Left lung (tissue), 10 donors: ENCODE measurements around the gene NDUFB10. TPM values are rescaled to one million over a fixed set of nuclear protein-coding genes. Genes with fewer than 3 reads are reported as not detected.

Source experiments
- ATAC-seq: fragments of 200-7000 bp; cut with Tn5 transposase; one replicate; pipeline ENCODE4 v1.9.1; 2020; ENCODE audit warnings: moderate library complexity
- DNase-seq, 4 donors: peaks; one replicate each; pipeline ENCODE4 v3.0.0-alpha.2; 2013 to 2020
- H3K27ac ChIP-seq, 2 donors: fragments of 200-600 bp; sonication (generic) in 1 of 2; one replicate each; pipeline versions ENCODE4 v1.5.0 to v1.8.0; 2020 to 2021
- H3K27me3 ChIP-seq, 2 donors: fragments of 200-600 bp; sonication (generic) in 1 of 2; one replicate each; pipeline versions ENCODE4 v1.5.0 to v1.8.0; 2020 to 2021
- H3K36me3 ChIP-seq, 2 donors: fragments of 200-600 bp; sonication (generic) in 1 of 2; one replicate each; pipeline versions ENCODE4 v1.5.0 to v1.8.0; 2020 to 2021
- H3K4me1 ChIP-seq, 2 donors: fragments of 200-600 bp; one replicate each; pipeline ENCODE4 v1.8.0; 2021
- H3K4me3 ChIP-seq, 2 donors: fragments of 200-600 bp; sonication (generic) in 1 of 2; one replicate each; pipeline versions ENCODE4 v1.5.0 to v1.8.0; 2020 to 2021; ENCODE audit warnings: mild to moderate bottlenecking in 1 of 2
- H3K9me3 ChIP-seq, 2 donors: fragments of 200-600 bp; sonication (generic) in 1 of 2; one replicate each; pipeline versions ENCODE4 v1.5.0 to v1.8.0; 2020 to 2021
- intact Hi-C, 2 donors: fragments of 100-400 bp; cut with DNase I; formaldehyde crosslinking; loops; one replicate each; pipeline versions ENCODE4 v1.11.2 to v1.14.2; 2022
- polyA plus RNA-seq, 6 donors: library from polyadenylated mRNA; unstranded; fragments of 120-200 nt; gene quantifications; one replicate each; pipeline ENCODE4 v1.2.1, GENCODE V29; 2013; ENCODE audit not compliant: insufficient read length in 6 of 6
- total RNA-seq, 2 donors: library from RNA; stranded (reverse); fragmentation: NEBNext Ultra II Directional; extraction: Animal tissue kit (Norgen Biotek cat#: 25700); gene quantifications; one replicate each; pipeline ENCODE4 v1.2.1, GENCODE V29; 2021
- TF ChIP-seq, protein P1 (sequence below), 2 donors: fragments of 200-600 bp; sonication (generic) in 1 of 2; IDR thresholded peaks; one replicate each; pipeline versions ENCODE4 v1.5.0 to v1.8.0; 2021; ENCODE audit warnings: antibody characterized with exemption in 2 of 2
- donor health status: DM: no; HTN: yes; CAD: no.
- donor health status: DM: no; HTN: no; CAD: no.

Gene NDUFB10
- total and polyA plus RNA-seq, 8 donors, result 77.6 to 102 (median 93.8) TPM

- H3K27me3 ChIP-seq, result no peaks in the 10 kb centered on the region
- TF ChIP-seq, protein P1, sequence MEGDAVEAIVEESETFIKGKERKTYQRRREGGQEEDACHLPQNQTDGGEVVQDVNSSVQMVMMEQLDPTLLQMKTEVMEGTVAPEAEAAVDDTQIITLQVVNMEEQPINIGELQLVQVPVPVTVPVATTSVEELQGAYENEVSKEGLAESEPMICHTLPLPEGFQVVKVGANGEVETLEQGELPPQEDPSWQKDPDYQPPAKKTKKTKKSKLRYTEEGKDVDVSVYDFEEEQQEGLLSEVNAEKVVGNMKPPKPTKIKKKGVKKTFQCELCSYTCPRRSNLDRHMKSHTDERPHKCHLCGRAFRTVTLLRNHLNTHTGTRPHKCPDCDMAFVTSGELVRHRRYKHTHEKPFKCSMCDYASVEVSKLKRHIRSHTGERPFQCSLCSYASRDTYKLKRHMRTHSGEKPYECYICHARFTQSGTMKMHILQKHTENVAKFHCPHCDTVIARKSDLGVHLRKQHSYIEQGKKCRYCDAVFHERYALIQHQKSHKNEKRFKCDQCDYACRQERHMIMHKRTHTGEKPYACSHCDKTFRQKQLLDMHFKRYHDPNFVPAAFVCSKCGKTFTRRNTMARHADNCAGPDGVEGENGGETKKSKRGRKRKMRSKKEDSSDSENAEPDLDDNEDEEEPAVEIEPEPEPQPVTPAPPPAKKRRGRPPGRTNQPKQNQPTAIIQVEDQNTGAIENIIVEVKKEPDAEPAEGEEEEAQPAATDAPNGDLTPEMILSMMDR (IDR thresholded peaks at IDR 0.05), result no peak
- H3K27ac ChIP-seq, result no peak overlapping the region
- peaks cover 0 to 29% of the 10 kb centered on the region in 2 donors for H3K36me3 ChIP-seq
- intact Hi-C loops, result no loop called here
- H3K4me1 ChIP-seq, result peaks cover 39 to 66% of the 10 kb centered on the region in 2 donors
- peak in 1 of 4 donors; percentile 73 for DNase-seq
- no peak for ATAC-seq
- H3K9me3 ChIP-seq, result no peaks in the 10 kb centered on the region
- H3K4me3 ChIP-seq, result no peak overlapping the region
These were observed 46.3 kb downstream of the NDUFB10 start for GRCh38 chr16:2005646-2006045.

GRCh38 chr16:2006317-2006716 lies 47.0 kb downstream of the NDUFB10 start:
- intact Hi-C loops, result no loop called here
- peaks cover 40 to 68% of the 10 kb centered on the region in 2 donors for H3K4me1 ChIP-seq
- ATAC-seq, result no peak
- H3K27ac ChIP-seq, result no peak overlapping the region
- no peak overlapping the region for H3K4me3 ChIP-seq
- DNase-seq, result no peak
- no peaks in the 10 kb centered on the region for H3K27me3 ChIP-seq
- H3K9me3 ChIP-seq, result no peaks in the 10 kb centered on the region
- H3K36me3 ChIP-seq, result peaks cover 0 to 22% of the 10 kb centered on the region in 2 donors
- TF ChIP-seq, protein P1 (IDR thresholded peaks at IDR 0.05), result no peak

- peaks cover 0 to 13% of the 10 kb centered on the region in 2 donors for H3K36me3 ChIP-seq
- peak in 1 of 4 donors; percentile 68 for DNase-seq
- no peaks in the 10 kb centered on the region for H3K27me3 ChIP-seq
- TF ChIP-seq, protein P1 (IDR thresholded peaks at IDR 0.05), result no peak
- H3K27ac ChIP-seq, result no peak overlapping the region
- peaks cover 40 to 68% of the 10 kb centered on the region in 2 donors for H3K4me1 ChIP-seq
- peak overlapping the region in 1 of 2 donors; percentile 98 for H3K4me3 ChIP-seq
- H3K9me3 ChIP-seq, result no peaks in the 10 kb centered on the region
- intact Hi-C loops, result no loop called here
- no peak for ATAC-seq
These were observed 47.9 kb downstream of the NDUFB10 start for GRCh38 chr16:2007081-2007836.

GRCh38 chr16:2008009-2008526 lies 48.7 kb downstream of the NDUFB10 start:
- ATAC-seq, result no peak
- peaks cover 0 to 4% of the 10 kb centered on the region in 2 donors for H3K36me3 ChIP-seq
- peak overlapping the region in 1 of 2 donors; percentile 98 for H3K4me3 ChIP-seq

More at GRCh38 chr16:2008009-2008526, 48.7 kb downstream of the NDUFB10 start:
- intact Hi-C loops, result no loop called here
- Histone ChIP-seq H3K4me1 (peaks cover 40 to 68% of the 10 kb centered on the region in 2 donors), H3K27me3 (no peaks in the 10 kb centered on the region), H3K27ac (peak overlapping the region in 1 of 2 donors; percentile 93), H3K9me3 (no peaks in the 10 kb centered on the region)
- DNase-seq, result peak in 1 of 4 donors; percentile 76
- TF ChIP-seq, protein P1 (IDR thresholded peaks at IDR 0.05), result no peak
